Panc1 (cell line): ENCODE measurements around the gene TMEM203. TPM values are rescaled to one million over a fixed set of nuclear protein-coding genes. Genes with fewer than 3 reads are reported as not detected.

Source experiments
- ATAC-seq: fragments of 200-7000 bp; cut with Tn5 transposase; 2 replicates; pipeline ENCODE4 v1.9.1; 2020; ENCODE audit warnings: mild to moderate bottlenecking, moderate library complexity
- BruUV-seq: library from RNA; stranded (reverse); fragments of 400-500 nt; replicated peaks from 2 replicates; lab custom pipeline; 2021; lab: Mats Ljungman, UMichigan
- CTCF ChIA-PET: fragments of 300-600 bp; sonication (Branson Sonifier 250); formaldehyde crosslinking; loops from one replicate; lab custom pipeline; 2022; ENCODE audit warnings: antibody characterized with exemption; lab: Charles Lee
- POLR2A ChIA-PET: fragments of 300-600 bp; sonication (Branson Sonifier 250); formaldehyde crosslinking; loops from one replicate; lab custom pipeline; 2022; ENCODE audit warnings: antibody characterized with exemption; lab: Charles Lee
- DNase-seq: peaks from one replicate; pipeline ENCODE4 v3.0.0-alpha.2; 2010; ENCODE audit warnings: low read depth, low spot score
- H3K27ac ChIP-seq: 2 replicates; pipeline ENCODE4 v1.5.1; 2011; ENCODE audit warnings: mild to moderate bottlenecking, low read length, inconsistent platforms
- H3K27me3 ChIP-seq: fragments of 200-500 bp; sonication (Bioruptor generic); 2 replicates; pipeline ENCODE4 v1.6.0; 2014; ENCODE audit warnings: low read length, inconsistent platforms; ENCODE audit not compliant: control insufficient read depth, insufficient read depth
- H3K36me3 ChIP-seq: fragments of 200-500 bp; sonication (Bioruptor generic); 2 replicates; pipeline ENCODE4 v1.5.1; 2014; ENCODE audit warnings: inconsistent platforms, mild to moderate bottlenecking, low read length, moderate library complexity; ENCODE audit not compliant: control insufficient read depth, insufficient read depth
- H3K4me1 ChIP-seq: 2 replicates; pipeline ENCODE4 v1.5.1; 2011; ENCODE audit warnings: inconsistent platforms, mild to moderate bottlenecking, low read length, moderate library complexity; ENCODE audit not compliant: control insufficient read depth, insufficient read depth
- H3K4me3 ChIP-seq, 2 experiments: 2 replicates each; pipeline ENCODE4 v1.5.1; 2011 to 2012; ENCODE audit warnings: low read depth in 2 of 2, low read length in 2 of 2, mild to moderate bottlenecking in 2 of 2, inconsistent platforms in 1 of 2, moderate library complexity in 1 of 2
- H3K9me3 ChIP-seq: fragments of 200-500 bp; sonication (Bioruptor generic); 2 replicates; pipeline ENCODE4 v1.5.1; 2014; ENCODE audit warnings: low read depth, mild to moderate bottlenecking, inconsistent platforms, low read length, moderate library complexity; ENCODE audit not compliant: control insufficient read depth, insufficient read depth
- CTCF ChIP-seq: fragments of 450-650 bp; IDR thresholded peaks from 2 replicates; pipeline ENCODE4 v1.5.1; 2017; ENCODE audit warnings: mild to moderate bottlenecking
- POLR2AphosphoS5 ChIP-seq: IDR thresholded peaks from 2 replicates; pipeline ENCODE4 v1.6.1; 2012; ENCODE audit warnings: mild to moderate bottlenecking, low read depth, low read length, moderate library complexity
- SIN3A ChIP-seq: IDR thresholded peaks from 2 replicates; pipeline ENCODE4 v1.6.1; 2012; ENCODE audit warnings: low read depth, mild to moderate bottlenecking, low read length, moderate library complexity, borderline replicate concordance; ENCODE audit not compliant: insufficient read depth
- TCF7L2 ChIP-seq: IDR thresholded peaks from 2 replicates; pipeline ENCODE4 v1.6.1; 2011; ENCODE audit warnings: mild to moderate bottlenecking, low read depth, low read length, inconsistent platforms
- in situ Hi-C: cut with HindIII; loops from 2 replicates; pipeline ENCODE4 v1.10.0; 2016; ENCODE audit warnings: low sequenced_read_pairs, low pct_unique_long_range_greater_than_20kb
- intact Hi-C: fragments of 100-400 bp; cut with micrococcal nuclease; formaldehyde crosslinking; loops from one replicate; pipeline ENCODE4 v1.10.0; 2022; ENCODE audit not compliant: unreplicated experiment
- total RNA-seq: library from RNA; stranded (reverse); gene quantifications from one replicate; pipeline ENCODE4 v1.2.1, GENCODE V29; 2021; ENCODE audit not compliant: unreplicated experiment
- TF ChIP-seq, protein P1 (sequence below), 2 experiments: IDR thresholded peaks; 2 replicates each; pipeline ENCODE4 v1.6.1; 2011 to 2012; ENCODE audit warnings: low read depth in 2 of 2, control low read depth in 1 of 2, low read length in 1 of 2, mild to moderate bottlenecking in 1 of 2, moderate library complexity in 1 of 2; ENCODE audit not compliant: insufficient read depth in 1 of 2

The TMEM203 gene
- total RNA-seq, 1 experiment from 2014 or later, result 25.4 TPM

- H3K4me1 ChIP-seq, result peaks cover 4% of the 10 kb centered on the region; the same call in 1 of the 2 replicates
- no peaks in the 10 kb centered on the region for H3K9me3 ChIP-seq
- H3K27ac ChIP-seq, result no peak overlapping the region
- POLR2A ChIA-PET, result no interaction called here
- H3K36me3 ChIP-seq, result no peaks in the 10 kb centered on the region
- in situ Hi-C loops, result no loop called here
- intact Hi-C loops, result no loop called here
- CTCF ChIA-PET, result no interaction called here
- DNase-seq, result no peak
- ATAC-seq, result no peak
- TF ChIP-seq, protein P1, sequence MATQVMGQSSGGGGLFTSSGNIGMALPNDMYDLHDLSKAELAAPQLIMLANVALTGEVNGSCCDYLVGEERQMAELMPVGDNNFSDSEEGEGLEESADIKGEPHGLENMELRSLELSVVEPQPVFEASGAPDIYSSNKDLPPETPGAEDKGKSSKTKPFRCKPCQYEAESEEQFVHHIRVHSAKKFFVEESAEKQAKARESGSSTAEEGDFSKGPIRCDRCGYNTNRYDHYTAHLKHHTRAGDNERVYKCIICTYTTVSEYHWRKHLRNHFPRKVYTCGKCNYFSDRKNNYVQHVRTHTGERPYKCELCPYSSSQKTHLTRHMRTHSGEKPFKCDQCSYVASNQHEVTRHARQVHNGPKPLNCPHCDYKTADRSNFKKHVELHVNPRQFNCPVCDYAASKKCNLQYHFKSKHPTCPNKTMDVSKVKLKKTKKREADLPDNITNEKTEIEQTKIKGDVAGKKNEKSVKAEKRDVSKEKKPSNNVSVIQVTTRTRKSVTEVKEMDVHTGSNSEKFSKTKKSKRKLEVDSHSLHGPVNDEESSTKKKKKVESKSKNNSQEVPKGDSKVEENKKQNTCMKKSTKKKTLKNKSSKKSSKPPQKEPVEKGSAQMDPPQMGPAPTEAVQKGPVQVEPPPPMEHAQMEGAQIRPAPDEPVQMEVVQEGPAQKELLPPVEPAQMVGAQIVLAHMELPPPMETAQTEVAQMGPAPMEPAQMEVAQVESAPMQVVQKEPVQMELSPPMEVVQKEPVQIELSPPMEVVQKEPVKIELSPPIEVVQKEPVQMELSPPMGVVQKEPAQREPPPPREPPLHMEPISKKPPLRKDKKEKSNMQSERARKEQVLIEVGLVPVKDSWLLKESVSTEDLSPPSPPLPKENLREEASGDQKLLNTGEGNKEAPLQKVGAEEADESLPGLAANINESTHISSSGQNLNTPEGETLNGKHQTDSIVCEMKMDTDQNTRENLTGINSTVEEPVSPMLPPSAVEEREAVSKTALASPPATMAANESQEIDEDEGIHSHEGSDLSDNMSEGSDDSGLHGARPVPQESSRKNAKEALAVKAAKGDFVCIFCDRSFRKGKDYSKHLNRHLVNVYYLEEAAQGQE (IDR thresholded peaks at IDR 0.05; ENCODE audit: insufficient read depth in 1 of 2, low read depth in 2 of 2, low read length in 1 of 2), result no peak
- TF ChIP-seq CTCF, result no peak
- no peak for TF ChIP-seq POLR2AphosphoS5
- TF ChIP-seq TCF7L2, result no peak
- TF ChIP-seq SIN3A, result no peak
- H3K4me3 ChIP-seq, result no peak overlapping the region
- no TSS peak for BruUV-seq
- H3K27me3 ChIP-seq, result no peaks in the 10 kb centered on the region
Observed at GRCh38 chr9:137159105-137160053, 46.1 kb downstream of the TMEM203 start.

- H3K4me3 ChIP-seq, result no peak overlapping the region
- ATAC-seq, result no peak
- DNase-seq, result no peak
- ChIA-PET POLR2A (no interaction called here), CTCF (no interaction called here)
- no TSS peak for BruUV-seq
- intact Hi-C loops (no loop called here), in situ Hi-C loops (no loop called here)
- TF ChIP-seq CTCF (no peak), POLR2AphosphoS5 (no peak), SIN3A (no peak), TCF7L2 (no peak)
- TF ChIP-seq, protein P1 (IDR thresholded peaks at IDR 0.05; ENCODE audit: insufficient read depth in 1 of 2, low read depth in 2 of 2, low read length in 1 of 2), result no peak
- H3K36me3 ChIP-seq, result no peaks in the 10 kb centered on the region
- H3K4me1 ChIP-seq, result peaks cover 4% of the 10 kb centered on the region; the same call in 1 of the 2 replicates
- no peak overlapping the region for H3K27ac ChIP-seq
- H3K9me3 ChIP-seq, result no peaks in the 10 kb centered on the region
- H3K27me3 ChIP-seq, result no peaks in the 10 kb centered on the region
Observed at GRCh38 chr9:137158625-137159024, 46.8 kb downstream of the TMEM203 start.
